GM23248 (cell line): ENCODE results near the gene KHDRBS2.

ENCODE experiments used
- EZH2 ChIP-seq: fragments of 200-600 bp; sonication (generic); IDR thresholded peaks from 2 replicates; pipeline ENCODE4 v1.6.1; 2018; ENCODE audit warnings: antibody characterized with exemption, mild to moderate bottlenecking; ENCODE audit not compliant: insufficient read depth, poor library complexity, severe bottlenecking
- EZH2phosphoT487 ChIP-seq: fragments of 200-600 bp; sonication (generic); IDR thresholded peaks from 2 replicates; pipeline ENCODE4 v1.6.1; 2018; ENCODE audit warnings: antibody characterized with exemption, moderate library complexity, mild to moderate bottlenecking, low read depth; ENCODE audit not compliant: insufficient read depth

DNA sequence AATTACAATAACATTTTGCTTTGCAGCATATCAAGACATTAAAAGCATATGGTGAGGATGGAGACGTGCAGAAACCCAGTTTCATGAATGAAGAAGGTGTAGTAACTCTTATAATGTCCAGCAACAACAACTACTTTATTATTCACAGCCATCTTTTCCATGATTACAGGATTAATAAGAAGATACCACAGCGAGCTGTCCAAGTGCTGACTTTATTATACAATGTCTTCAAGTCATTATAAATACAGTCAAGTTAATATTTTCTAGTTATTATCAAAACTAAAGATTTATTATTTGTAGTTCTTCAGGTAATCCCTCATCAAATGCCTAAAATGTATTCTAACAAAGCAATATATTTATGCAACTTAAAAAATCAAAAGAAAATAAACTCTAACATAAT is 2.5 kb upstream of the KHDRBS2 start:
- TF ChIP-seq EZH2 (no peak), EZH2phosphoT487 (no peak)
